BE2C (cell line): ENCODE data around the gene LHPP.

Source experiments
- DNase-seq: peaks from one replicate; pipeline ENCODE4 v3.0.0-alpha.2; 2020
- H3K27me3 ChIP-seq: fragments of 250-450 bp; sonication (Bioruptor Pico); 2 replicates; pipeline ENCODE4 v1.5.1; 2020; ENCODE audit warnings: mild to moderate bottlenecking
- H3K36me3 ChIP-seq: fragments of 250-450 bp; sonication (Bioruptor Pico); 2 replicates; pipeline ENCODE4 v1.5.1; 2020; ENCODE audit warnings: mild to moderate bottlenecking
- H3K4me1 ChIP-seq: fragments of 250-450 bp; sonication (Bioruptor Pico); 2 replicates; pipeline ENCODE4 v1.5.1; 2020
- H3K4me3 ChIP-seq: 2 replicates; pipeline ENCODE4 v1.5.1; 2011; ENCODE audit warnings: low read depth, low read length
- H3K9me3 ChIP-seq: fragments of 250-450 bp; sonication (Bioruptor Pico); 2 replicates; pipeline ENCODE4 v1.5.1; 2020
- TF ChIP-seq, protein P1 (sequence below): IDR thresholded peaks from 2 replicates; pipeline ENCODE4 v1.5.1; 2012; ENCODE audit warnings: mild to moderate bottlenecking, low read depth, low read length

The LHPP gene

DNA sequence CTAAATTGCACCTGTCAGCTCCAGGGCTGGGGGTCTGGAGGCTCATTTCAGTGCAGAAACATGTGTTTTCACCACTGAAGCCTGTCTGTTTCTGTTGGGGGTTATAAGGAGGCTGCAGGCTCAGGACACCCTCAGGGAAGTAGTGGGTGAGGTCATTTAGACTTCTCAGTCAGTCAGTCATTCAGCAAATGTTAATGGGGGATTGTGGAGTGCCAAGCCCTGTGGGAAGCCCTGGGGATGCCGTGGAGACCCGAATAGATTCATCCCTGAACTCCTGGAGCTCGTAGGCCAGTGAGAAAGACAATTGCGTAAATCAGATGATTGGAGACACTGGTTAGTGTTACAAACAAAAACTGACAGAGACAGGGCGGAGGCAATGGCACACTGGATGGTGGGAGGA lies 19.2 kb downstream of the LHPP start:
- no peak for DNase-seq
- no peaks in the 10 kb centered on the region for H3K27me3 ChIP-seq
- H3K9me3 ChIP-seq, result no peaks in the 10 kb centered on the region
- no peak overlapping the region for H3K4me3 ChIP-seq
- no peaks in the 10 kb centered on the region for H3K36me3 ChIP-seq
- TF ChIP-seq, protein P1, sequence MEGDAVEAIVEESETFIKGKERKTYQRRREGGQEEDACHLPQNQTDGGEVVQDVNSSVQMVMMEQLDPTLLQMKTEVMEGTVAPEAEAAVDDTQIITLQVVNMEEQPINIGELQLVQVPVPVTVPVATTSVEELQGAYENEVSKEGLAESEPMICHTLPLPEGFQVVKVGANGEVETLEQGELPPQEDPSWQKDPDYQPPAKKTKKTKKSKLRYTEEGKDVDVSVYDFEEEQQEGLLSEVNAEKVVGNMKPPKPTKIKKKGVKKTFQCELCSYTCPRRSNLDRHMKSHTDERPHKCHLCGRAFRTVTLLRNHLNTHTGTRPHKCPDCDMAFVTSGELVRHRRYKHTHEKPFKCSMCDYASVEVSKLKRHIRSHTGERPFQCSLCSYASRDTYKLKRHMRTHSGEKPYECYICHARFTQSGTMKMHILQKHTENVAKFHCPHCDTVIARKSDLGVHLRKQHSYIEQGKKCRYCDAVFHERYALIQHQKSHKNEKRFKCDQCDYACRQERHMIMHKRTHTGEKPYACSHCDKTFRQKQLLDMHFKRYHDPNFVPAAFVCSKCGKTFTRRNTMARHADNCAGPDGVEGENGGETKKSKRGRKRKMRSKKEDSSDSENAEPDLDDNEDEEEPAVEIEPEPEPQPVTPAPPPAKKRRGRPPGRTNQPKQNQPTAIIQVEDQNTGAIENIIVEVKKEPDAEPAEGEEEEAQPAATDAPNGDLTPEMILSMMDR, result no peak
- no peaks in the 10 kb centered on the region for H3K4me1 ChIP-seq

DNA sequence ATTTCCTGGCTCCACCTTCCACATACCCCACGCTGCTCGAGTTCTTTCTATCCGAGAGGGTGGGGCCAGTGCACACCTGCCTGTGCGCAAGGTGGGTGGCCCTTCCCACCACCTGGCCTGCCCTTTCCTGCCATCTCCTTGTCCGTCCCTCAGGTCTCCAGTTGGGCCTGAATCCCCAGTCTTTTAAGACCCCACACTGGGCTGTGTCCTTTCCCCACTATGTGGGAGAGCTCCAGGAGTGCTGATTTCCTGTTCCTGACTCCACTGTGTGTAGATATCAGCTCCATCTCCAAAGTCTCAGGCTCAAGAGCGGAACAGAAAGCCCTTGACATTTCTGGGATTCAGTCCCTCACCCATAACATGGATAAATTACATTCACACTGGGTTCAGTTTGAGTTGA lies 20.1 kb downstream of the LHPP start:
- H3K4me1 ChIP-seq, result no peaks in the 10 kb centered on the region

DNA sequence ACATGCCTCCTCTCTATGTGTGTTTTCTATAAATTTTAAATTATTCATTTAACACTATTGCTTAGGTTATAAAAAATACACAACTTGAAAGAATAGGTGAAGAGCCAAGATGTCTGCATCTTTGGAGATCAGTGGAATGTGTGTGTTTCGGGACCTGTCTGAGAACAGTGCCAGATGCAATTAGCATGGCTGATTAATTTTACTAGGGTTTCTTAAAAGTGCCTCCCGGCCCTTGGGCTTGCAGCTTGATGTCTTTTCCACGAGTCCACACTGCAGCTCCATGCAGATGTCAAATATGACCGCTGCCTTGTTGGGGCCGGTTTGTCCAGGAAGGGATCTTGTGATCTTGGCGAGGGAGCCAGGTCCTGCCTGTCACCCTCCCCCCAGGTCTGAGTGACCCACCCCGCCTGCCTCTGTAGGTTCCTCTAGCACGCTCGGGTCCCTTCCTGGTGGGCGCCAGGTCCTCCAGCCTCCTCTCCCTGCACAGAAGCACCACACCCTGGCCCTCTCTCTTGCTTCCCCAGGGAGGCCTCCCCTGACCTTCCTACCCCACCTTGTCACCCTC lies 20.7 kb downstream of the LHPP start:
- TF ChIP-seq, protein P1, result no peak
- Histone ChIP-seq H3K27me3 (no peaks in the 10 kb centered on the region), H3K4me1 (no peaks in the 10 kb centered on the region), H3K9me3 (no peaks in the 10 kb centered on the region), H3K4me3 (no peak overlapping the region), H3K36me3 (no peaks in the 10 kb centered on the region)
- no peak for DNase-seq

More for the DNA sequence above, 20.1 kb downstream of the LHPP start:
- H3K4me3 ChIP-seq, result no peak overlapping the region
- H3K36me3 ChIP-seq, result no peaks in the 10 kb centered on the region
- DNase-seq, result no peak
- no peaks in the 10 kb centered on the region for H3K9me3 ChIP-seq
- H3K27me3 ChIP-seq, result no peaks in the 10 kb centered on the region
- TF ChIP-seq, protein P1, result no peak

DNA sequence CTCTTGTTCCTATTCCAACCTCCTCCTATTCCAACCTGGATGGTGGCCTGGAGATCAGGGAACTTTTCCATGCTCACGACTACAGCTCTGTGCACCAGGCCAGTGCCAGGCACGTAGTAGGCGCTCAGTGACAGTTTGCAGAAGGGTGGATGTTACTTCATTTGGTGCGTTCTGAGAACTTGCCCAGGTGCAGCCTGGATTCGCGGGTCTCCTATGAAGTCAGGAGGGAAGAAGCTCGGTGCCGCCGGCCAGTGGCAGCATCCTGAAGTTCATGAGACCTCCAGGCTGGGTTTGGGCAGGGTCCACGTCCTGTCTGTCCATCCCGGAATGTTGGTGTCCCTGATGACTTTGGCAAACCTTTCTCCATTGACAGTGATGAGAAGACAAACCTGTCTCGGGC lies 21.3 kb downstream of the LHPP start:
- TF ChIP-seq, protein P1, result no peak
- Histone ChIP-seq H3K4me1 (no peaks in the 10 kb centered on the region), H3K27me3 (no peaks in the 10 kb centered on the region), H3K4me3 (no peak overlapping the region), H3K9me3 (no peaks in the 10 kb centered on the region), H3K36me3 (no peaks in the 10 kb centered on the region)
- no peak for DNase-seq

DNA sequence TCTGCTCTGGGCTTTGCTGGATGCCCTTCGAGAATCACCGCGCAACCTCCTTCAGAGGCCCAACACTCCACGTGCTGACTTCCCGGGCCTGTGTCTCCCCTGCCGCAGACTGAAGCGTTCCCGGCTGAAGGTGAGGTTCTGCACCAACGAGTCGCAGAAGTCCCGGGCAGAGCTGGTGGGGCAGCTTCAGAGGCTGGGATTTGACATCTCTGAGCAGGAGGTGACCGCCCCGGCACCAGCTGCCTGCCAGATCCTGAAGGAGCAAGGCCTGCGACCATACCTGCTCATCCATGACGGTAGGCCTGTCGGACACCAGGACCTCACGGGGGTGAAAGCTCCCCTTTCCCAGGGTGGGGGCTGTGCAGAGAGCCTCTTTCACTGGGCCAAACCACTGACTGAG lies 22.4 kb downstream of the LHPP start:
- H3K36me3 ChIP-seq, result no peaks in the 10 kb centered on the region
- TF ChIP-seq, protein P1, result no peak
- no peak for DNase-seq
- no peaks in the 10 kb centered on the region for H3K9me3 ChIP-seq
- H3K4me3 ChIP-seq, result no peak overlapping the region
- H3K27me3 ChIP-seq, result no peaks in the 10 kb centered on the region
- no peaks in the 10 kb centered on the region for H3K4me1 ChIP-seq

DNA sequence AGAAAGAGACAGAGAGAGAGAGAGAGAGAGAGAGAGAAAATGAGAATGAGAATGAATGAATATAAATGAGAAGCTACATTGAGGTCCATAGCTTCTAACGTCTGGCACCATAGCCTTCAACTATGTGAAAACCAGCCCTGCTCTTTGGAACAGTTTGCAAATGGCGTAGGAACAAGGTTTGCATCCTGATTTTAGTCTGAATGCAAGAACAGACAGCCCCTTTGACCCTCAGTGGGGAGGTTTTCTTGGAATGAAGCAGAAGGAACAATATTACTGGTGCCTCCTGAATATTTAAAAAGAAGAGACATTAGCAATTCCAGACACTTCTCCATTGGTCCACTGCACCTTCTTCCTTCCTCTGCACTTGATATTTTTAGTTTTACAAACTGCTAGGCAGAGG lies 23.0 kb downstream of the LHPP start:
- no peak for DNase-seq
- Histone ChIP-seq H3K4me3 (no peak overlapping the region), H3K27me3 (no peaks in the 10 kb centered on the region), H3K9me3 (no peaks in the 10 kb centered on the region), H3K36me3 (no peaks in the 10 kb centered on the region), H3K4me1 (no peaks in the 10 kb centered on the region)
- TF ChIP-seq, protein P1, result no peak
